Peyer's patch (tissue), 4 donors: ENCODE data around the gene ARFIP2.

Source experiments
- POLR2A ChIP-seq, 2 donors: fragments of 450-650 bp; IDR thresholded peaks; one replicate each; pipeline ENCODE4 v1.5.1; 2017; ENCODE audit warnings: antibody characterized with exemption in 2 of 2, mild to moderate bottlenecking in 2 of 2, moderate library complexity in 2 of 2
- TF ChIP-seq, protein P1 (sequence below), 6 experiments: fragments of 450-650 bp in 4 of 6; fragments of 200-600 bp in 2 of 6; sonication (generic) in 1 of 6; IDR thresholded peaks; one replicate each; pipeline ENCODE4 v1.5.1; 2017 to 2019; ENCODE audit warnings: antibody characterized with exemption in 6 of 6, mild to moderate bottlenecking in 3 of 6, moderate library complexity in 1 of 6

DNA sequence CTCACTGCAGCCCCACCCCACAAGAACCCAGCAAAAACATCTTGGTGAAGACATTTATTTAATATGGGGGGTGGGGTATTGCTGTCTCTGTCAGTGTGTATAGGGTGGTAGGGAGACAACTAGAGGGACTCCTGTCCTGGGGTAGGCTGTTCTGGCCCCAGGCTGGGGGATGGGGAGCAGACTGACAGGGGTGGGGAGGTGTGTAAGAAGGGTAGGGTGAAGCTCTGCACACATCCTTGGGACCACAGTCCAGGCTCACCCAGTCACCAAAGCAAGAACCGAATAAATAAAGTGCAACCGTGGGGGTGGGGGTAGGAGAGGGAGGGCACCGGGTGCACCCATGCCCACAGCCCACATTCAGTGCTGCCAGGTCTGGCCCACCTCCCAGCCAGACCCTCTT, 32.6 kb downstream of the ARFIP2 start:
- TF ChIP-seq, protein P1, sequence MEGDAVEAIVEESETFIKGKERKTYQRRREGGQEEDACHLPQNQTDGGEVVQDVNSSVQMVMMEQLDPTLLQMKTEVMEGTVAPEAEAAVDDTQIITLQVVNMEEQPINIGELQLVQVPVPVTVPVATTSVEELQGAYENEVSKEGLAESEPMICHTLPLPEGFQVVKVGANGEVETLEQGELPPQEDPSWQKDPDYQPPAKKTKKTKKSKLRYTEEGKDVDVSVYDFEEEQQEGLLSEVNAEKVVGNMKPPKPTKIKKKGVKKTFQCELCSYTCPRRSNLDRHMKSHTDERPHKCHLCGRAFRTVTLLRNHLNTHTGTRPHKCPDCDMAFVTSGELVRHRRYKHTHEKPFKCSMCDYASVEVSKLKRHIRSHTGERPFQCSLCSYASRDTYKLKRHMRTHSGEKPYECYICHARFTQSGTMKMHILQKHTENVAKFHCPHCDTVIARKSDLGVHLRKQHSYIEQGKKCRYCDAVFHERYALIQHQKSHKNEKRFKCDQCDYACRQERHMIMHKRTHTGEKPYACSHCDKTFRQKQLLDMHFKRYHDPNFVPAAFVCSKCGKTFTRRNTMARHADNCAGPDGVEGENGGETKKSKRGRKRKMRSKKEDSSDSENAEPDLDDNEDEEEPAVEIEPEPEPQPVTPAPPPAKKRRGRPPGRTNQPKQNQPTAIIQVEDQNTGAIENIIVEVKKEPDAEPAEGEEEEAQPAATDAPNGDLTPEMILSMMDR (IDR thresholded peaks at IDR 0.05): no peak
- no peak for TF ChIP-seq POLR2A (IDR thresholded peaks at IDR 0.05)
